Stomach smooth muscle (tissue), 2 donors: ENCODE measurements around the gene TRAF2.
"Not testable (repeated sequence)": the region's sequence is repeated elsewhere in the genome, so short reads cannot be mapped to it uniquely, and the experiment has no call there.

ENCODE experiments used
- H3K27ac ChIP-seq: one replicate; pipeline ENCODE4 v1.7.0; 2013; ENCODE audit warnings: mild to moderate bottlenecking, low read length, inconsistent platforms
- H3K27me3 ChIP-seq, 2 donors: one replicate each; pipeline ENCODE4 v1.7.0; 2013; ENCODE audit warnings: low read length in 2 of 2; ENCODE audit not compliant: insufficient read depth in 2 of 2, control insufficient read depth in 1 of 2
- H3K36me3 ChIP-seq, 2 donors: one replicate each; pipeline ENCODE4 v1.7.0; 2013; ENCODE audit warnings: low read length in 2 of 2; ENCODE audit not compliant: control insufficient read depth in 2 of 2, insufficient read depth in 2 of 2
- H3K4me1 ChIP-seq: one replicate; pipeline ENCODE4 v1.7.0; 2013; ENCODE audit warnings: low read length; ENCODE audit not compliant: control insufficient read depth, insufficient read depth
- H3K4me3 ChIP-seq, 2 donors: one replicate each; pipeline ENCODE4 v1.7.0; 2013; ENCODE audit warnings: low read length in 2 of 2
- H3K9ac ChIP-seq, 2 donors: one replicate each; pipeline ENCODE4 v1.7.0; 2013; ENCODE audit warnings: low read length in 2 of 2, mild to moderate bottlenecking in 1 of 2
- H3K9me3 ChIP-seq, 2 donors: one replicate each; pipeline ENCODE4 v1.7.0; 2013; ENCODE audit warnings: low read length in 2 of 2; ENCODE audit not compliant: control insufficient read depth in 2 of 2
- donor health status: healthy.
- donor health status: Pancreatic carcinoma.

TRAF2 gene

DNA sequence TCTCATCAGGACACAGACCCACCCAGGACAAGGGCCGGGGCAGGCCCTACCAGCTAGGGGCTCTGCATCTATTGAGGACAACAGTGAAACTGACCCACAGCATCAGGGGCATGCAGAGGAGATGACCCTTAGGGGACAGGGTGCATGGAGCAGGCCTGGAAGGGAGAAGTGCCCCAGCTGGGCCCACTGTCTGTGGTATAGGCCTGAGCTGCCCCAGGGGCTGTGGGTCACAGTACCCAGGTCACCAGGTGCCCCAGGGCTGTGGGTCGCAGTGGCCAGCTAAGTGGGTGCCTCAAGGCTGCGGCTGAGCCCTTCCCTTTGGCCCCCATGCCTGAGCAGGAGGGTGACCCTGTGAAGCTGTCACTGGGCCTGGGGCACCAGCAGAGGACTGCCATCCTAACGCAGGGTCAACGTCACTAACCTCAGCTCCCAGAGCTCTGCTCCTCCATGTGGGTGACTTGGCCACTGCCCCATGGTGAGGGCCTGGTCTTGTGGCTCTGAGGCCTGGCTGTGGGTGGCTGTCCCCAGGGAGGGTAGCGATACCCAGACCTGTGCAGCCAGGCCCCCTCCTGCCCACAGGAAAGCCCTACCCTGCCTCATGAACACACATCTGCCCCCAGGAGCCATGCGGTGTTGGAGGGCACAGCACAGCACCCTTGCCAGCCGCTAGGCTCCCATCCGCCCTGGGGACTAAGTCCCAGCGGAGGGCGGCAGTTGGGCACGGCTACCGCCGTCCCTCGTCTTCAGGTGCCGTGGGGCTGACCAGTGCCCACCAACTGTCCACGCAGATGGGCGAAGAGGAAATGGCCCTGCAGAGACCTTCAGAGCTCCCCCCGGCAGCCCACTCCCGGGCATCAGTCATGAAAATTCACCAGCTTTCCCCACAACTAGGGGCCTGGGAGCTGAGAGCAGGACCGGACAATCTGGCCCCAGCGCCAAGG is 25.1 kb upstream of the TRAF2 start:
- Histone ChIP-seq H3K9me3 (no peaks in the 10 kb centered on the region), H3K27ac (no peak overlapping the region), H3K9ac (no peak overlapping the region), H3K4me1 (peaks cover 40% of the 10 kb centered on the region), H3K36me3 (peaks cover 23 to 28% of the 10 kb centered on the region in 2 donors), H3K4me3 (no peak overlapping the region), H3K27me3 (no peaks in the 10 kb centered on the region)

DNA sequence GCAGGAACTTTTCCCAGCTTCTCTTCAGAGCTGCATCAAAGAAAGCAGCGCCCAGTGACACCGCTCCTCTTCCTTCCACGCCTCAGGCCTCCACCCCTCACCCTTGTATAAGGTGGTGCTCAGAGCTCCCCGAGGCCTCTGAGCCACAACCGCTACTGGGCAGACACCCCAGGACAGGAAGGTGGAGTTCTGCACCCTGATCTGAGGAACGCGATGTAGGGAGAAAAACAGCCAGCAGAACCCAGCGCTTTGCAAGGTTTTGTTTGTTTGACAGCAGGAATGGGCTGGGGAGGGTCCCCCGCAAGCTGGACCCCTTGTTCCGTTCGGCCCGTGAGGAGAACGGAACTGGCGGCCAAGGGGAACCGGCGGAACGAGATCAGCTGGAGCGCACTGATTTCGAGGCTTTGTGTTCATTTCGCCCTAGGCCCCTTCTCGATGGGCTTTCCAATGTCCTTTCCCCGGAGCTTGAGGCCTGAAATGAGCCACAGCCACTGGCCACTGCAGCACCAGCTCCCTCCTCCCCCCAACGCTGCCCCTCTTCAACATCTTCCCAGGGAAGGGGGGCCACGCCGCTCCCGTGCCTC is 24.4 kb upstream of the TRAF2 start:
- H3K36me3 ChIP-seq, result peaks cover 23 to 28% of the 10 kb centered on the region in 2 donors
- no peaks in the 10 kb centered on the region for H3K9me3 ChIP-seq
- H3K27me3 ChIP-seq, result no peaks in the 10 kb centered on the region
- no peak overlapping the region for H3K9ac ChIP-seq
- H3K4me1 ChIP-seq, result peaks cover 40% of the 10 kb centered on the region
- no peak overlapping the region for H3K27ac ChIP-seq
- H3K4me3 ChIP-seq, result no peak overlapping the region

DNA sequence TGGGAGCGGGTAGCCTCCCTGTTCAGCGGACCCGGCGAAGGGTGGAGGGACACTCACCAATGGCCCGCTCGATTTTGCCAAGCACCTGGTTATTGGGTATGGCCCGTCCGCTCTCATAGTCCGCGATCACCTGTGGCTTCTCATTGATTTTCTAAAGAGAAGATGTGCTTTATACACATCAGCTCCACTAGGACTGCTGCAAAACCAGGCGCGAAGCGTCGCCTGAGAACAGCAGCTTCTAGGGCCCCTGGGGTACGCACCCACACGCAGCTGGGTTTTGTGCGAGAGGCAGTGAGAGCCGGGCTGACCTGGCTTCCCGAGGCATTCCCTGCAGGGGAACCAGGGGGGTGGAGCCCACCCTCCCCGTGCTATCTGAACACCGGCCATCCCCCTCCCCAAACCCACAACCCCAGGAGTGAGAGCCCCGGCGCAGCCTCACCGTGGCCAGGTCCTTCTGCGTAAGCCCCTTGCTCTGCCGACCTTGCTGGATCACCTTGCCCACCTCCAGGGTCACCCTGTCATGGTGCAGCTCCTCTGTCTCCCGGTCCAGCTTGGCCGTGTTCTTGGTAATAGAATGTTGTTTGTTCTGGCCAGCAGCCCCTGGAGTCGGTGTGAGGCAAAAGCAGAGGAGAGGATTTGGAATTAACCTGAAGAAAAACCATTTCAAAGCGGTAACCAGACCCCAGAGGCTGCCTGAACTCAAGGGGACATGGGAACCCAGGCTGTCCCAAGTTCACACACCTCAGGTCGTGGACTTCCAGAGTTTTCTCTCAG is 23.3 kb upstream of the TRAF2 start:
- Histone ChIP-seq H3K4me1 (peaks cover 39% of the 10 kb centered on the region), H3K36me3 (peaks cover 23 to 28% of the 10 kb centered on the region in 2 donors)

DNA sequence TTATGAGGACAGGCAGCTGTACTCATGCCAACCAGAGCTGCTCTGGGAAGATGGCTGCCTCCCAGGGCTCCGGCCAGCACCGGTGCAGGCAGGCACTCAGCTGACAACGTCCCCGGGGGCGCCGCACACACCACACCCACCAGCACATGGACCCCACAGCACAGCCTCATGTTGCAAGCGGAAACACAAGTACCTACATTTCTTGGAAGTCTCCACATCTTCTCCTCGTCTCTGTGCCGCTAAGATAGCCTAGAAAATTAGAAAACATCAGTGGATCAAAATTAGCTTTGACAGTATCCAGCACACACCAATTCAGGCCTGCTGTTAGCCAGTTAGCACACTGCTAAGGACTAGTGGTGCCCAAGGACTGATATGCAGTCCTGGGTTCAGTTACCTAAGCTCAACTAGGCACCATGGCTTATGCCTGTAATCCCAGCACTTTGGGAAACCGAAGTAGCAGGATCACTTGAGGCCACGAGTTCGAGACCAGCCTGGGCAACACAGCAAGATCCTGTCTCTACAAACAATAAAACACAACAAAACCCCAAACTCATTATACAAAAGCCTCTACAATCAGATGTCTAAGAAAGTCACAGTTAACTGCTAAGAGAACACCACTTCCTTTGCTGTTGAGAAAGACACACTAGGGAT is 22.6 kb upstream of the TRAF2 start:
- Histone ChIP-seq H3K27me3 (no peaks in the 10 kb centered on the region), H3K36me3 (peaks cover 23 to 28% of the 10 kb centered on the region in 2 donors), H3K4me3 (no peak overlapping the region), H3K9me3 (no peaks in the 10 kb centered on the region), H3K27ac (no peak overlapping the region), H3K4me1 (peaks cover 32% of the 10 kb centered on the region), H3K9ac (peak overlapping the region in 1 of 2 donors; percentile 6)

More for the DNA sequence above, 23.3 kb upstream of the TRAF2 start:
- no peaks in the 10 kb centered on the region for H3K9me3 ChIP-seq
- H3K27me3 ChIP-seq, result no peaks in the 10 kb centered on the region
- H3K27ac ChIP-seq, result no peak overlapping the region
- H3K9ac ChIP-seq, result no peak overlapping the region
- H3K4me3 ChIP-seq, result no peak overlapping the region

DNA sequence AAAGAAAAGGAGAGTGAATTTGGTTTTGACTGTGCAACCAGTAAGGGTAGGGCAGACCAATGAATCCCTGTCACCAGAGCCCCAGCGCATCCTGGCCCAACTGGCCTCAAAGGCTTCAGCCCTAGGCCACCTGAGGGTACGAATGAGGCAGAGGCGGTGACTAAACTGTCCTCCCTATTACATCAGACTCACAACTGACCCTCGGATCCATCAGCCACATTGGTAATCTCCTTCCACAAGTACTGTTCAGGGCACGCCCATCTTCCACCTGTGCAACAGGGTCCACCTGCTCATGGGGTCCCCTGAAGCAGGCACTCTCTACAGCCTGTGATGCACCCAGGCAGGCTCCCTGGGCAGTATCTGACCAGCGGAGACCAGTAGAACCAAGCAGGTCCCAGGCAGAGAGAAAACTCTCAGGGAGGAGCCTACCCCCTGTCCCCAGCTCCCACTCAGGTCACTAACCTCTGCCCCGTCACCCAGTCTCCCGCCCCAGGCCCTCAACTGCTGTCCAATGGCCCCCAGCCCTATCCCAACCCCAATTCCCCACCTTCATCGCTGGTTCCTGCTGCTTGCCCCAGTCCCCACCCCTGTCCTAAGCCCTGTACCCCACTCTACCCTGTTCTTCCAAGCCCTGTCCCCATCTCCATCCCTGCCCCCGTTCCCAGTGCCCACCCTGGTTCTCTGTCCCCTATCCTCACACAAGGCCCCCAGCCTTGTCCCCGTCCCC is 21.1 kb upstream of the TRAF2 start:
- peaks cover 23 to 28% of the 10 kb centered on the region in 2 donors for H3K36me3 ChIP-seq
- peak overlapping the region; percentile 69 to 83 for H3K9ac ChIP-seq
- peak overlapping the region; percentile 72 to 80 for H3K4me3 ChIP-seq
- H3K4me1 ChIP-seq, result peaks cover 20% of the 10 kb centered on the region
- H3K27me3 ChIP-seq, result no peaks in the 10 kb centered on the region
- H3K27ac ChIP-seq, result peak overlapping the region; percentile 76
- H3K9me3 ChIP-seq, result no peaks in the 10 kb centered on the region

DNA sequence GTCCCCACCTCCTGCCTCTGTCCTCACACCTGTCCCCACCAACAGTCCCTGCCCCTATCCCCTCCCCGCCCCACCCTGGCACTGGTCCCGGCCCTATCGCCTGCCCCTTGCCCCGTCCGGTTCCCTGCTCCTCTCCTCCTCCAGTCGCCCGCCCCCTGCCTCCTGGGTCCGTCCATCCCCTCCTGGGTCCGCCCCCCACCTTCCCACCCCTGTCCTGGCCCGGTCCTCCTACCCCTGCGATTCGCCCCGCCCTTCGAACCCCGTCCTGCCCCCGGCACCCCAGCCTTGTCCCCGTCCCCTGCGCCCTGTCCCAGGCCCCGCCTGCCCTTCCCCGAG is 20.6 kb upstream of the TRAF2 start:
- peak overlapping the region; percentile 80 to 81 for H3K4me3 ChIP-seq
- peaks cover 23 to 27% of the 10 kb centered on the region in 2 donors for H3K36me3 ChIP-seq
- H3K9me3 ChIP-seq, result no peaks in the 10 kb centered on the region
- H3K27ac ChIP-seq, result peak overlapping the region; percentile 76
- H3K27me3 ChIP-seq, result no peaks in the 10 kb centered on the region
- peak overlapping the region; percentile 79 to 83 for H3K9ac ChIP-seq
- H3K4me1 ChIP-seq, result peaks cover 20% of the 10 kb centered on the region

DNA sequence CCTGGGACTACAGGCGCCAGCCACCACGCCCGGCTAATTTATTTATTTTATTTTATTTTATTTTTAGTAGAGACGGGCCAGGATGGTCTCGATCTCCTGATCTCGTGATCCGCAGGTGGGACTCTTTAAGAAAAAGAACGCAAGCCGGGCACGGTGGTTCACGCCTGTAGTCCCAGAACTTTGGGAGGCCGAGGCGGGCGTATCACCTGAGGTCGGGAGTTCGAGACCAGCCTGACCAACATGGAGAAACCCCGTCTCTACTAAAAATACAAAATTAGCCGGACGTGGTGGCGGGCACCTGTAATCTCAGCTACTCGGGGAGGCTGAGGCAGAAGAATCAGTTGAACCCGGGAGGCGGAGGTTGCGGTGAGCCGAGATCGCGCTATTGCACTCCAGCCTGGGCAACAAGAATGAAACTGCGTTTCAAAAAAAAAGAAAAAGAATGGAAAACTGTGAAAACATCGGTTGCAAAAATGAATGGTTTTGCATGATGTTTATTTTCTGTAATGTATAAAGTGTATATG is 19.4 kb upstream of the TRAF2 start:
- H3K27ac ChIP-seq, H3K9me3 ChIP-seq, H3K27me3 ChIP-seq: not testable (repeated sequence)
- H3K9ac ChIP-seq, result peak overlapping the region in 1 of 2 donors; percentile 45
- peaks cover 17 to 18% of the 10 kb centered on the region in 2 donors for H3K36me3 ChIP-seq
- peaks cover 17% of the 10 kb centered on the region for H3K4me1 ChIP-seq
- H3K4me3 ChIP-seq, result peak overlapping the region; percentile 19 to 80

DNA sequence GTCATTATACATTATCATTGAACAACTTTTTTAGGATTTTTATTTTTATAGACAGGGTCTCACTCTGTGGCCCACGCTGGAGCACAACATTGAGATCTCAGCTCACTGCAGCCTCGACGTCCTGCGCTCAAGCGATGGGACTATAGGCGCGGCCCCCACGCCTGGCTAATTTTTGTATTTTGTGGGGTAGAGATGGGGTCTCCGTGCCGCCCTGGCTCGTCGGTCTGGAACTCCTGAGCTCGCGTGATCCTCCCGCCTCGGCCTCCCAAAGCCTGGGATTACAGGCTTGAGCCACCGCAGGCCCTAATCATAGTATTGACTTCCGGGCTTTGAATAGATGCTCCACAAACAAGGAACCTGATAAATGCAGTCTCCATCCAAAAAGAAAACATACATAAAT is 18.8 kb upstream of the TRAF2 start:
- Histone ChIP-seq H3K27me3 (no peaks in the 10 kb centered on the region), H3K9me3 (no peaks in the 10 kb centered on the region), H3K27ac (no peak overlapping the region), H3K9ac (no peak overlapping the region), H3K4me3 (no peak overlapping the region), H3K36me3 (peaks cover 12 to 15% of the 10 kb centered on the region in 2 donors), H3K4me1 (peaks cover 17% of the 10 kb centered on the region)

DNA sequence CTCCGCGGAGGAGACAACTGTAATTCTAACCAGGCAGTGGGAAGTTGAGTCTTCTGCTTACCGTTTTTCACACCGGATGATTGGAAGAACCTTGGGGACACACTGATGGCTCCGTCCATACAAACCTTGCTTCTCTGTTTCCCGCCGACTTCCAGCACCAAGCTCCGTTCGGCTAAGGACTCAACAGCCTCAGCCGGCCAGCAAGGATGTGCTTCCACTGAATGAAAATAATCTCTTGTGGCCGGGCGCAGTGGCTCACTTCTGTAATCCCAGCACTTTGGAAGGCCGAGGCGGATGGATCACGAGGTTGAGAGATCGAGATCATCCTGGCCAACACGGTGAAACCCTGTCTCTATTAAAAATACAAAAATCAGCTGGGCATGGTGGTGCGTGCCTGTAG is 18.4 kb upstream of the TRAF2 start:
- Histone ChIP-seq H3K36me3 (peaks cover 10% of the 10 kb centered on the region in 2 donors), H3K27ac (no peak overlapping the region), H3K4me3 (no peak overlapping the region), H3K27me3 (no peaks in the 10 kb centered on the region), H3K9ac (no peak overlapping the region), H3K9me3 (no peaks in the 10 kb centered on the region), H3K4me1 (peaks cover 17% of the 10 kb centered on the region)
